HUES64 (cell line): Measurements from ENCODE around the gene FMN2.

Source experiments
- H3K27ac ChIP-seq: 2 replicates; pipeline ENCODE4 v1.7.0; 2013; ENCODE audit warnings: low read depth, low read length, inconsistent platforms
- H3K27me3 ChIP-seq: 2 replicates; pipeline ENCODE4 v1.6.1; 2013; ENCODE audit warnings: mild to moderate bottlenecking, low read length; ENCODE audit not compliant: insufficient read depth
- H3K36me3 ChIP-seq: 2 replicates; pipeline ENCODE4 v1.6.1; 2013; ENCODE audit warnings: mild to moderate bottlenecking, low read length; ENCODE audit not compliant: insufficient read depth
- H3K4me1 ChIP-seq: 2 replicates; pipeline ENCODE4 v1.6.1; 2013; ENCODE audit warnings: mild to moderate bottlenecking, low read length, moderate library complexity; ENCODE audit not compliant: insufficient read depth
- H3K4me3 ChIP-seq: 2 replicates; pipeline ENCODE4 v1.5.1; 2013; ENCODE audit warnings: mild to moderate bottlenecking, low read length, moderate library complexity
- H3K9ac ChIP-seq: 2 replicates; pipeline ENCODE4 v1.6.1; 2013; ENCODE audit warnings: mild to moderate bottlenecking, low read depth, low read length
- H3K9me3 ChIP-seq: 2 replicates; pipeline ENCODE4 v1.6.1; 2013; ENCODE audit warnings: low read depth, low read length; ENCODE audit not compliant: insufficient read depth
- WGBS: fragments of 150-250, 120-280 bp; methylation state at CpG from one replicate; pipeline ENCODE4 v1.1.7; 2013; ENCODE audit warnings: missing lambda C conversion rate; 5-methylcytosine and 5-hydroxymethylcytosine counted together

The FMN2 gene

DNA sequence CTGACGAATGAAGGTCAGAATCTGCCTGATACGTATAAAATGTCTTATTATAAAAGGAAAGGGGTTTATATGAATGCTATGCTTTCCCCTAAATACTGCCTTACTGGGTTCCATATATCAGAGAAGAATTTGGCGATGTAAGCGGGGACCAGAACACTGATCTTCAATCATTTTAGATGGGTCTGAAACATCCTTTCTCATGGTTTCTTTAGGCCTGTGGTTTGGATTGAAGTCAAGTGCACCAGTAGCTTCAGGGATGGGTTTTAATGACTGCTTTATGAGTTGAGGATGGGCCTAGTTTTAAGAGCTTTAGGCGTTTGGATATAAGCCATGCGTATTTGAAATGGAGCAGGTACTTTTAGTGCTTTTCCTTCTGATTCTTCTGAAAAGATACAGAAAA, 6.9 kb downstream of the FMN2 start:
- H3K27me3 ChIP-seq: peaks cover 14% of the 10 kb centered on the region
- 97% methylated on average over 6 of the region's 6 CpGs for WGBS
- no peak overlapping the region for H3K27ac ChIP-seq
- peaks cover 7% of the 10 kb centered on the region for H3K4me1 ChIP-seq
- no peak overlapping the region for H3K4me3 ChIP-seq
- no peak overlapping the region for H3K9ac ChIP-seq
- no peaks in the 10 kb centered on the region for H3K36me3 ChIP-seq
- H3K9me3 ChIP-seq: no peaks in the 10 kb centered on the region

DNA sequence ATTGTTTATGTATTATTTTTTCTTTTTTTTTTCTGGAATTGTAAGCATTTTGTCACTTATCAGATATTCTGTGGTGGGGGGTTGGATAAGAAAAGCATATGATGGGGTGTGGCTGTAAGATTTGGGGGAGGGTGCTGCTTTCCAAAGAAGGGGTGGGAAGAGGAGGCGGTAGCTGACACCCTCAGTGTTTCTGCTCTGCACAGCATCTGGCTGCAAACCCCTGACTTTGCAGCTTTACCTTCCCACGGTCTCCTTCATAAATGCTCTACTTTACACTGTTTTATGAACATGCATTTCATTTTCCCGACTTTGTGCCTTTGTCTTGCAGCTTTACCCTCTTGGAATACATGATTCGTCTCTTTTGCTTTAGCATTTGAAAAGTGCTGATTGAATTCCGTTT, 7.6 kb downstream of the FMN2 start:
- Histone ChIP-seq H3K27me3 (peaks cover 6% of the 10 kb centered on the region), H3K4me3 (no peak overlapping the region), H3K9ac (no peak overlapping the region), H3K27ac (no peak overlapping the region), H3K4me1 (peaks cover 7% of the 10 kb centered on the region), H3K36me3 (no peaks in the 10 kb centered on the region), H3K9me3 (no peaks in the 10 kb centered on the region)
- 61% methylated on average over 5 of the region's 5 CpGs for WGBS

DNA sequence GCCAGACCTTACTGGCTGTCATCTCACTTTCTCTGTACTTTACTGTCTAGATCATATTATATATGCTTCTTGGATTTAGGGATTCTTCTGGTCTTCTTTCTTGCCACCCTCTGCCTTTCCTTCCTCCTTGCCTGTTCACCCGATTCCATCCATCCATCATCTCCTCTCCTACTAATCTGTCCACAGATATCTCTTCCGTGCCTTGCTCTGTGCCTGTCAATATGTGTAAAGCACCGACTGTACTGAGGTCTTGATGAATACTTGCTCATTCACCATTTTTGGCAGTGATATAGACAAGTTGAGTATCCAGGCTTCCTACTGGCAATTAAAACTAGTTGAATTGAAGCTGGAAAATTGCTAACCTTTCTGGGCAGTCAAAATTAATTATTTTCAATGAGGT, 8.1 kb downstream of the FMN2 start:
- WGBS: 83% methylated on average over 3 of the region's 3 CpGs
- no peak overlapping the region for H3K27ac ChIP-seq
- H3K4me3 ChIP-seq: no peak overlapping the region

DNA sequence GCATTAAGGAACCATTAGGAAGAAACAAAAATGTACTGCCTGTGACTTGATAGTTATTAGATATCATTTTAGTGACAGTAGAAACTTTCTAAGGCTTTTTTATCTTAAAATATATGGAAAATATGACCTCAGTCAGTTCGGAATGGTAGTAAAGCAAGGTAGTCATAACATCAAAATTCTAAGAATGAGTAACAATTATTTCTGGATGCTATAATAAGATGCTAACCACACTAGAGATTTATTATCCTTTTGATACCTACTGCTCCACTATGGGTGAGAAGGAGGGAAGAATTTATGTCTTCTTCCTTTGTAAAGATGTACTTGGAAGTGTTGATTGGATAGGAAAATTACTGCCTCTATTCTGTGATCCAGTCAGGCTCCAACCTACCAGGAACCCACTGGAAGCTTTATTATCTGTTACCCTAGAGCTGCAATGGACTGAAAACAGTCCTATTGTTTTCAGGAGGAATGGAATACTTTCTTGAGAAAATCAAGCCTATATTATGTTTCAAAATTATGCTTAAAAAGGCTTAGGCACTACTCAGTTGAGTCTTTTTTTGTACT, 8.8 kb downstream of the FMN2 start:
- Histone ChIP-seq H3K4me1 (peaks cover 7% of the 10 kb centered on the region), H3K9ac (no peak overlapping the region), H3K9me3 (no peaks in the 10 kb centered on the region), H3K4me3 (no peak overlapping the region), H3K36me3 (no peaks in the 10 kb centered on the region), H3K27ac (no peak overlapping the region), H3K27me3 (no peaks in the 10 kb centered on the region)
- no CpG with 5 or more reads among the region's 1 CpG for WGBS

More for the DNA sequence above, 8.1 kb downstream of the FMN2 start:
- H3K9me3 ChIP-seq: no peaks in the 10 kb centered on the region
- H3K27me3 ChIP-seq: peaks cover 1% of the 10 kb centered on the region
- H3K9ac ChIP-seq: no peak overlapping the region
- H3K36me3 ChIP-seq: no peaks in the 10 kb centered on the region
- H3K4me1 ChIP-seq: peaks cover 7% of the 10 kb centered on the region

DNA sequence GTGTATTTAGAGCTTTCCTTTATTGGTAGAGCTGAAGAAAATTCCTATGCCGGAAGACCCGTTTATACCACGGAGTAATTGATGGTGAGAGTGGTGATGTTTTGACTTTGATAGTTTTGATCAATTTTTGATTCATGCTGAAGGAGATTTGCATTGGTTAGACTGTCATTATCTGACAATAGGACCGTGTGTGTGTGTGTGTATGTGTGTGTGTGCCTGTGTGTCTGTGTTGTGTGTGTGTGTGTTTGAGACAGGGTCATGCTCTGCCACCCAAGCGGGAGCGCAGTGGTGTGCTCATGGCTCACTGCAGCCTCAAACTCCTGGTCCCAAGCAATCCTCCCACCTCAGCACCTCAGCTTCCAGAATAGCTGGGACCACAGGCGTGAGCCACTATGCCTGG, 9.6 kb downstream of the FMN2 start:
- Histone ChIP-seq H3K27ac (no peak overlapping the region), H3K9ac (no peak overlapping the region), H3K4me1 (peaks cover 7% of the 10 kb centered on the region), H3K27me3 (no peaks in the 10 kb centered on the region), H3K4me3 (no peak overlapping the region), H3K36me3 (no peaks in the 10 kb centered on the region), H3K9me3 (no peaks in the 10 kb centered on the region)
- 90% methylated on average over 7 of the region's 7 CpGs for WGBS

DNA sequence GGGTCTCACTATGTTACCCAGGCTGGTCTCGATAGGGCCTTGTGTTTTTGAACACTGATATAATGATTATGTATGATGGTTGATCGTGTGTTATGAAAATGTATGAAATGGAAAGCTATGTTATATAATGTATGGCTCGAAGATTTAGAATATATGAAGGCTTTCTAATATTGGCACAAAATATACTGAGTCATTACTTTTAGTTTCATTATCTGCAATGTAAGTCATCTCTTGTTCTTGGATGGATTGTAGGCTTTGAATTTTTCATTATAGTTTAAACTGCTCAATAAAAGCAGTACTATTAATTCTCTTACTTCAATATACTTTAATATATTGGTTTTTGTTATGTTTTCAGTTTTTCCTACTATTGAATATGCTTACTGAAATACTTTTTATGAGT, 10.1 kb downstream of the FMN2 start:
- Histone ChIP-seq H3K9ac (no peak overlapping the region), H3K27ac (no peak overlapping the region), H3K9me3 (no peaks in the 10 kb centered on the region), H3K36me3 (no peaks in the 10 kb centered on the region), H3K4me1 (peaks cover 7% of the 10 kb centered on the region), H3K27me3 (no peaks in the 10 kb centered on the region), H3K4me3 (no peak overlapping the region)
- WGBS: 94% methylated on average over 2 of the region's 3 CpGs

DNA sequence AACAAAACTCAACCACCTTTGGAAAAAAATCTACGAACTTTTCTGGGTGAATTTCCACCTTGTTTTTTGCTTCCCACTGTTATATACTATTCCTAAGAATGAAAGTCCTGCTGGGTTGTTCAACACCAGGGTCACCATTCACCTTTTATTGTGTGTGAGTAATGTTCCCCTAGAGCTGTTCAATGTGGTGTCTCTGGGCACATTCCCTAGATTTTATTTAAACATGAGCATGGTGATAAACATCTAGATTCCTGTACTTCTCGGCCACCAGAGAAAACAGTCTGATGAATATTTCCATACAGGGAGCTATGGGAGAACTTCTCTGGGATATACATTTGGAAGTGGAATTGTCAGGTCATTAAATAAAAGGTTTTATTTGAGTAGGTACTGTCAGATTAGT, 13.0 kb downstream of the FMN2 start:
- H3K4me1 ChIP-seq: peaks cover 4% of the 10 kb centered on the region
- no peak overlapping the region for H3K4me3 ChIP-seq
- H3K36me3 ChIP-seq: no peaks in the 10 kb centered on the region
- WGBS: 98% methylated on average over 2 of the region's 2 CpGs
- no peak overlapping the region for H3K27ac ChIP-seq
- H3K9ac ChIP-seq: no peak overlapping the region
- H3K9me3 ChIP-seq: no peaks in the 10 kb centered on the region
- H3K27me3 ChIP-seq: no peaks in the 10 kb centered on the region

DNA sequence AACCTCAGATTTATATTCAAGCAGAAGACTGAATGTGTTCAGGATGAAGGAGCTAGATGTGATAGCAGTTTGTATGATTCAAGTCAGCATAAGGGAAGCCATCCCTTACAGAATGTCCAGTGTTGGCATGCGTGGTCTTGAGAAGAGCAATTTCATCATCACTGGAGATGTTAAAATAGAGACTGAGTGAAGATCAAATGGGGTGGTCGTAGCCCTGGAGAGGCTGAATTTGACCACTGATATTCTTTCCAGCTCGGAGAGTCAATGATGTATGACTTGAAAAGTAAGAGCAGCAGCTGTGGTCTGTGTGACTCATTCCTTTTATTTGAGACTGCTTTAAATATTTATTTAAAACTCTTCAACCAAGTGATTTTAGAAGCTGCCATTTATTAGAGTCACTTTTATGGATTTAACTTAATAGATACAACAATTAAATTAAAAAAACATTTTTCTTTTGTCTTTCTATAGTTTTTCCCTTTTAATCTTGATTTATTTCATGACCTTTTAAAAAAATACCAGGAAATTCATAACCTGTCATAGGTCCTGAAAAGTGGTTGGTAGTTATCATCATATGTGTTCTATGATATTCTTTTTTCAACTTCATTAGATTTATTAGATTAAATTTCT, 15.5 kb downstream of the FMN2 start:
- no peak overlapping the region for H3K27ac ChIP-seq
- no peaks in the 10 kb centered on the region for H3K9me3 ChIP-seq
- H3K27me3 ChIP-seq: no peaks in the 10 kb centered on the region
- H3K4me3 ChIP-seq: no peak overlapping the region
- H3K36me3 ChIP-seq: no peaks in the 10 kb centered on the region
- WGBS: 93% methylated on average over 3 of the region's 3 CpGs
- no peaks in the 10 kb centered on the region for H3K4me1 ChIP-seq
- no peak overlapping the region for H3K9ac ChIP-seq

DNA sequence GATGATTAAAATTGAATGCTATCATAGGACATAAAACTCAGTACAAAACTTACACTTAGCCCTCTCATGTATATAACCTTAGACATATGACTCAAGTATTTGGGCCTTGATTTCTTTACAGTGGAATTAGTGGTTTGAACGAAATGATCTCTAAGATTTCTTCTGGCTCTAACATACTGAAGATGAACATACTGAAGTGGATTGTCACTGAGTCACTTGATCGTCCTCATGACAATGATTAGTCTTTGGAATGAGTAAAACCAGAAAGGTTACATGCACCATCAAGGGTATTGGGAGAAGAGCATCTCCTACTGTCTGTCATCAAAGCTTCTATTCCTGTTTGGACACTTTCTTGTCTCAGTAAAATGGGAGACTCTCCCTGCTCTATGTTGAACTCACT, 17.4 kb downstream of the FMN2 start:
- no peak overlapping the region for H3K9ac ChIP-seq
- no peaks in the 10 kb centered on the region for H3K9me3 ChIP-seq
- WGBS: 80% methylated on average over 2 of the region's 2 CpGs
- H3K27ac ChIP-seq: no peak overlapping the region
- no peaks in the 10 kb centered on the region for H3K27me3 ChIP-seq
- H3K36me3 ChIP-seq: no peaks in the 10 kb centered on the region
- no peaks in the 10 kb centered on the region for H3K4me1 ChIP-seq
- no peak overlapping the region for H3K4me3 ChIP-seq

DNA sequence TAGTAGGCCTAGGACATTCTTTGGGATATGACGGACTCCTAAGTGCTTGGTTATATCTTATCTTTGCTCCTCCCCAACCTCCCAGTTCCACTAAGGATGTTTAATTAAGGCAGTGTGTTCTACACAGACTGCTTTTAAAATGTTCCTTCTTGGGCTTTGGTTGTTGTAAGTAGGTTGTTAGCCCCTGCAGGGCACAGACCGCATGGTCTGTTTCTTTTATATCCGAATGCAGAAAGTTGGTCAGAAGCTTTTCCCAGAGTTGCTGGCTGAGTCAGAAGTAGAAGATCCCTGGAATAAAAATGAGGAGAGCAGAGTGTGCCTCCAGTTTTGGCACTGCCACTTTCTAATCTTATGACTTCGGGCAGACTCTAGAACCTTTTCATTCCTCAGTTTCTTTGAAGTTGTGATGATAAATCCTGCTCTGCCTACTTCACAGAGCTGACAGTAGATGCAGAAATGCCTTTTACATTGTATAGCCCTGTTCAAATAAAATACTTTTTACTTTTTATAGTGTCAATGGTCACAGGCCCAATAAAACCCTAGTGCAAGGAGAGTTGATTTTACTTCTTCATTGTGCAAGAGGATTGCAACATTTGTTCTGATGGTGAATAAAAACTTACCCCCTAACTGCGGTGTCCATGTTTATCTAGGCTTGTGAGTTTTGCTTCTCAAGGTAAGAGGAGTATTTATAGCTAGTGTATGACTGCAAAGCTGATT, 18.4 kb downstream of the FMN2 start:
- no peaks in the 10 kb centered on the region for H3K27me3 ChIP-seq
- H3K4me3 ChIP-seq: no peak overlapping the region
- H3K4me1 ChIP-seq: no peaks in the 10 kb centered on the region
- no peak overlapping the region for H3K9ac ChIP-seq
- 83% methylated on average over 4 of the region's 5 CpGs for WGBS
- no peak overlapping the region for H3K27ac ChIP-seq
- H3K36me3 ChIP-seq: no peaks in the 10 kb centered on the region
- H3K9me3 ChIP-seq: no peaks in the 10 kb centered on the region

DNA sequence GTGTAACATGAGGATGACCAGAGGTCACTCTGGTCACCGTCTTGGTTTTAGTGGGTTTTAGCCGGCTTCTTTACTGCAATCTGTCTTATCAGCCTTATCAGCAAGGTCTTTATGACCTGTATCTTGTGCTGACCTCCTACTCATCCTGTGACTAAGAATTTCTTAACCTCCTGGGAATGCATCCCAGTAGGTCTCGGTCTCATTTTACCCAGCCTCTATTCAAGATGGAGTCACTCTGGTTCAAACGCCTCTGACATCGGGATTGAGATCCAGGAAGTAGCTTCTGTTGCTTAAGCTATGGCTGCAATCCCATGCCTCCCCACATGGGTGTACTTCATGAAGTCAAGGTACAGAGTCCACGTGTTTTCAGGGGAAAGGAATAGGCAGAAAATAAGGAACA, 19.9 kb downstream of the FMN2 start:
- H3K27ac ChIP-seq: no peak overlapping the region
- WGBS: 90% methylated on average over 5 of the region's 6 CpGs

More for the DNA sequence above, 19.9 kb downstream of the FMN2 start:
- H3K36me3 ChIP-seq: no peaks in the 10 kb centered on the region
- no peaks in the 10 kb centered on the region for H3K9me3 ChIP-seq
- H3K27me3 ChIP-seq: no peaks in the 10 kb centered on the region
- H3K9ac ChIP-seq: no peak overlapping the region
- H3K4me1 ChIP-seq: peaks cover 13% of the 10 kb centered on the region; the same call in 1 of the 2 replicates
- H3K4me3 ChIP-seq: no peak overlapping the region
